ENCODE results near the gene UTY.

Gene UTY

DNA sequence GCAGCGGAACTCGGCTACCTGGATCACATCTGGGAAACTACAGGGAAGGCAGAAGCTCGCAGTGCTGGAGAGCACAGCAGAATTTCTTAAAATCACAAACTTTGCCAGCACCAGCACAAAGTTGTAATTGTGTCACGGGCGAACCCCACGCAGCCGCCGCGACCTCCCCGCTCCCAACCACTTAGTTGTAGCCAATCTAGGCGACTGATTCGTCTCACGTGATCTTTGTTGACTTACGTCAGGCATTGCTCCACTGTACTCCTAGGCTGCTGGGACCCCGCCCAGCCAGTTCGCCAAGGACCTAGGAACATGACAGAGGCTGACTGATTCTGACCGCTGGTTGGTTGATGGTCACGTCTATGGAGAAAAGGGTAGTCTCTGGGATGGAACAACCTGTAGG, at the start of gene UTY:
TSS of gene UTY (minus strand) at position 206 of the 400 bp plus-strand sequence. CDS start 368 bp downstream, outside the sequence.
- no peak for DNase-seq

DNA sequence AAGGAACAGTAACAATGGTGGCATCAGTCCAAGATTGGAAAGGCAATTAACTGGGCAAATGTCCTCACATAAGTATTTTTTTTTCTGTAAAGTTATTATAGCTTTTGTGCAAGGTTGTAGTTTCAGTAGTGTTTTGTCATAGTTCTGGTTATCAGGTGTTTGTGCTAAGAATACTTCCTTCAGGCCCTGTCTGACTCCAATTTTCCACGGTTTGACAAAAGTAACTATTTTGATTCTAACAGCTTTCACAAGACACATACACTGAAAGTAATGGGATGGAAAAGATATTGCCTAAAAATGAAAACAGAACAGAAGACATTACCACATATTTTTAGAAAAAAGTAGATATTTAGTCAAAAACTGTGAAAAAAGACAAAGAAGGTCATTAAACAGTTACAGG, 40.6 kb upstream of the UTY start:
- DNase-seq: no peak

DNA sequence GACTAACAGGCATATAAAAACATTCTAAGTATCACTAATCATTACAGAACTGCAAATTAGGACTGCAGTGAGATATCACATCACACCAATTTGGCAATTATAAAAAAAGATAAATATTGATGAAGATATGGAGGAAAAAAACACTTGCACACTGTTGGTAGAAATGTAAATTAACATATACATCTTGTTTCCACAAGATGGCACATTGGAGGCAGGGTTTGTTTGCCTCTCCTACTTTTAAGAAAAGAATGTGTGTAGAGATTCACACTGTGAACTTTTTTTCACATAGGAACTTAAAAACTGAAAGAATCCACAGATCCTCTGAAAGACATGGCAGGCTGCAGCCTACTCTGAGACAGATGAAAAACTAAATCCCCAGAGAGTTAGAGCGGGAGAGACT, 21.4 kb upstream of the UTY start:
- no peak for DNase-seq

DNA sequence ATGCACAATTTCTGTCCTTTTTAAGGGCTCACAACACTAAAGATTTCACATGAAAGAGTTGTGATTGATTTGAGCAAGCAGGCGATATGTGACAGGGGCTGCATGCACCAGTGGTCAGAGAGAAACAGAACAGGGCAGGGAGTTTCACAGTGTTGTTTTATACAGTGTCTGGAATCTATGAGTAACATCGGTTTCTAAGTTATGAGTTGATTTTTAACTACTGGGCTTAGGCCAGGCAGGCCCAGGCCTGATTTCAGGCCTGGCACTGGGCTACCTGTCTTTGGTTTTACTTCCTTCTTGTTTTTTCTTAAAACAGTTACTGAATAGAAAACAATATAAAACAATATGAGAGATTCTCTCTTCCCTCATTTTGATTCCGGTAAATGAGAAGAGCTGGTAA, 13.9 kb upstream of the UTY start:
- DNase-seq: no peak

DNA sequence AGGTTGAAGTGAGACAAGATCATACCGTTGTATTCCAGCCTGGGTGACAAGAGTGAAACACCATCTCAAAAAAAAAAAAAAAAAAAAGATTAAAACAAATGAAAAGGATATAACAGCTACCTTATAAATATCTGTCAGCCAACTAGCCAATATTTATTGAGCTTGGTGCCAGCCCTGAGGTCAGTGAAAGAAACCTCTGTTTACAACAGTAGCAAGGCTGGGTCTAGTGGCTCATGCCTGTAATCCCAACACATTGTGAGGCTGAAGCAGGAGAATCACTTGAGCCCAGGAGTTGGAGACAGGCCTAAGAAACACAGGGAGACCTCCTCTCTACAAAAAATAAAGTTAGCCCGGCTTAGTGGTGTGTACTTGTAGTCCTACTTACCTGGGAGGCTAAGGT, 12.6 kb upstream of the UTY start:
- DNase-seq: no peak

DNA sequence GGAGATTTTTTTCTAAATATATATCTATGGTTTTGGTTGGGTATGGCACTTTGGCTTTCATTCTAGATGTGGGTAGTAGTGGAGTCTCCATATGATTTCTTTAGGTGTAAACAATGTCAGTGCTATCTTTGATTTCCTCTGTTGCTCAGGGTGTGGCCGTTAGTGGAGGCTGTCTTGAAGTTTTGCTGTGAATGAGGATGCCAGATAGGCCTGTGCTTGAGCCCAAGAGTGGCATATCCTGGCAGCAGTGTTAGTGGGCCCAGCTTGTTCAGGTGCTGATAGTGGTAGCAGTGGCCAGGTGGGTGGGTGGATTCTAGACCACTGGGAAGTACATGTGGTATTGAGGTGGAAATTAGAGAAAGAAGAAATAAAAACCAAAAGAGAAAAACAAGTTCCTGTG, 8.9 kb upstream of the UTY start:
- no peak for DNase-seq

DNA sequence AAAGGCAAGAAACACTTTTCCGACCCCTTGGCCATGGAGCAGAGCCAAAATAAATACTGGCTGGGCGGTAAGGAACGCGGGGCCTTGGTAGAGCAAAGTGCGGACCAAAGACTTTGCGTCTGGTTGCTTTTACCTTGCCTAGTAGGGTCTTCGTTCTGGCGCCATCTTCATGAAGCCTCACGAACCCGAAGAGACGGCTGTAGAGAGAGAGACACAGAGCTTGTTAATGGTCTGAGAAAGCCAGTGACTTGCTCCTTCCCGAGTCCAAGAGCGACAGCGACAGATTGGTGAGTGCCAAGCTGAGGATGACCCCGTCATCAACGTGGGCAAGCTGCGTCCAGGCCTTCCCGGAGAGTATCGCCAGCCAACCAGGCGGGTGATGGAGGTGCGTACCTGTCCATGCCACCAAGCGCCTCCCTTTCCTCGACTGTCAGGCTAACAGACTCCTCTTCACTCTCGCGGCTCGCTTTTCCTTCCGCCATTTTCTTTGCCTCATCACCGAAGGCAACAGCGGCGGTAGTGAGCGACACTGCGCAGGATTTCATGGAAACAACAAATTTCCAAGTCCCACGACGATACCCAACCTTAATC, 617 bp downstream of the UTY start:
- no peak for DNase-seq

DNA sequence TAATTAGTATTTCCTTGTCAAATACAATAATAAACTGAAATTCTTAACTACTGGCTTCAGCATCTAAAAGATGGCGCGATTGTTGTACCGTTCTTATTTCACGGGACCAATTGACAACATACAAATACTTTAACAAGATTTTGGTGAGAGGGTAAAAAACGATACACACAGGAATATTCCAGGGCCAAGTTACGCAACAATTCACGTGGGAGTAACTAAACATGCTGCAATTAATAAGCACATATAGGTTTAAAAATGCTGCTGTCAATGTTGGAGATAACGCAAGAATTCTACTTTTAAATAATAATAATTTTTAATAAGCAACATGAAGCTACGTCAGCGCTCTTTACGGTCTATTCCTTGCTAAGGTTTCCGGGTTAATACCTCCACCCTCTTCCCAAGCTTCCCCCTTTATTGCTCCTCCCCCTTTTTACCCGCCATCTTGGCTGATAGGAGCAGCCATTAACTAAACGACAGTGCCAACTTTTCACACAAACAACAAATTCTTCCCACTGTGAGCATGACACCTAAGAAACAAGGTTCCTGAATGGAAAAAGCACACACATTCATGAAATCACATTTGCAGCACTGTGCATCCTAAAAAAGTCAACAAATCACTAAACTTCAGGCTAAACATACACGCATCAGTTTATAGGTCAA, 1.6 kb downstream of the UTY start:
- DNase-seq: no peak

DNA sequence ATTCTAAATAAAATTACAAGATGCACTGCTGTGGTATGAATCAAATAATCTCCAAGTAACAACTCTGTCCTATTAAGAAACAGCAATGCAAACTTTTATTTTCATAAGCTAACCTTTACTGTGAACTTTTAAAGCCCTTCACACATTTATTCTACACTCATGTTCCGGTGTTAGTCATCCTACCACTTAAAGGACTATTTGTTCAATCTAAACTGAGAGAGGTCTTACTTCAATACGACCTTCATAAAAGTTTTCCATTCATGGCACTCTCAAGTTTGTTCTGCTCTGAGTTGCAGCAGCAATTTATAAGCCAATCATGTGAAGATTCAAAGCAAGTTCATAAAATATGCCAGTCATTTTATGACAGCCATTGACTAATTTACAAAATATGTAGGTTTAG, 4.8 kb downstream of the UTY start:
- no peak for DNase-seq

DNA sequence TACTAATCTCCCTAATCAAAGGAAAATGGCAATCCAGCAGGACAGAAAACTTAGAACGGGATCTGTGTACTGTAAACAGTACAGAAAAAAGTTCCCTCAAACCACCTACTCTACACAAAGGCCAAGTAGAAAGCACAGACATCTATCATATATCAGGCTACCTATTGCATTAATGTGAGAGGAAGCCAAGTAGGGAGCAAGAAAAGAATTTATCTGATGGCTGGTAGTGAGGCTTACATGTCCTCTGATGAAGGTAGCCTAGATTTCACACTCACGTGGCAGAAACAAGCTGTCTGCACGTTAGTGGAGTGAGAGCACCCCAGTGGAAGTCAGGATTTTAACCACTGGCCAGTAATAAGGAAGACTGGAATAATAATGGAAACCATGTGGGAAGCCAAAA, 28.3 kb downstream of the UTY start:
- DNase-seq: no peak

DNA sequence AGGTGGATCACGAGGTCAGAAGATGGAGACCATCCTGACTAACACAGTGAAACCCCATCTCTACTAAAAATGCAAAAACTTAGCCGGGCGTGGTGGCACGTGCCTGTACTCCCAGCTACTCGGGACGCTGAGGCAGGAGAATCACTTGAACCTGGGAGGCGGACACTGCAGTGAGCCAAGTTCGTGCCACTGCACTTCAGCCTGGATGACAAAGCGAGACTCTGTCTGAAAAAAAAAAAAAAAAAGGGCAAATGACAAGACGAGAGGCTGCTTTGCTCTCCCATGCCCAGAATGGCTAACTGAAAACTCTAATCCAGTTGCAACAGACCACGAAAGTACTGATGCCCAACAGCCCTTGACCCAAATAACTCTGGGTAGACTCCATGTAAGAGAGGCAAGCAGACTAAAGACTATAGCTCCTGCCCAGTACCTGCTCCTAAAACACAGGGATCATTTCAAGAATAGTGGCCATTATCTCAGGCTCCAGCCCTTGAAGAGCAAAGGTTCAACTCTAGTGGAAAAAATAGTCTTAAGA, 29.2 kb downstream of the UTY start:
- no peak for DNase-seq

DNA sequence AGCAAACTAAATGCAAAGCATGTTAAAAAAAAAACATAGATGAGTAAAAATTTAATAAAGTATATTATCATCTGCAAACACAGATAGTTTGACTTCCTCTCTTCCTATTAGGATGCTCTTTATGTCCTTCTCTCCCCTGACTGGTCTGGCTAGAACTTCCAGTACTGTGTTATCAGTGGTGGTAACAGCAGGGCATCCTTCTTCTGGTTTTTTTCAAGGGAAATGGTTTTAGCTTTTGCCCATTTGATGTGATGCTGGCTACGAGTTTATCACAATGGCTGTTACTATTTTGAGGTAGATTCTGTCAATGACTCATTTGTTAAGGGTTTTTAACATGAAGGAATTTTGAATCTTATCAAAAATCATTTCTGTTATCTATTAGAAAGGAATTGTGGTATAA, 34.3 kb downstream of the UTY start:
- DNase-seq: no peak

DNA sequence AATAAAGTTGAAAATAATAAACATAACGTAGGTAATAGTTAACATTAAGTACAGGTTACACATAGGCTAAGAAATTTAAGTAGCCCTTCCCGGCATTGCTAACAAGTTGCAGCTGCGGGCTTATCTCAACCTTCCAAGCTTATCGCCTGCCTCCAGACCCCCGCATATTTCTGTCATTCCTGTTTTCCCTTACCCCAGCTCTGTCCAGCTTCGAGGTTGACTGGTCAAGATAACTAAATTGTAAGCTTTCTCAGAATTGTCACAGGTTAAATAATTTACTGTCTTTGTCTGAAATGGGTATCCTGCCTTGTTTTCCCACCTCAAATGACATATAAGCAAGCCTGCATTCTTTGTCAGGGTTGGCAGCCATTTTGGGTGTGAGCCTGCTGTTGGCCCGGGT, 36.7 kb downstream of the UTY start:
- DNase-seq: no peak

DNA sequence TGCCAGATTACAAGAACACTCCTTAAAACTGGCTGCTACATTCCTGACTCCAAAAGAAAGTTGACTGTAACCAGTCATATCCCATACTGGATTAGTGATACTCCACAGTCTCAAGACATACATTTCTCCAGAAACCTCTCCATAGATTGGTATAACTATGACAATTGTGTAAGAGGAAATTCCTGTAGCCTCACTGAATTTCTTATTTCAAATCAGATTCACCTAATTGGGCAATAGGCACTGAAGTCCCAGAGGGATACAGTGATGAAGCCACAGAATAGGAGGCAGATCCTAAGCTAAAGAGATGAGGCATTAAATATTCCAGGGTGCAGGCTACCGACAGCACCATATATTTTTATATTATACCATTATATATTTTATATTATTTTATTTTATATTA, 39.0 kb downstream of the UTY start:
- no peak for DNase-seq

DNA sequence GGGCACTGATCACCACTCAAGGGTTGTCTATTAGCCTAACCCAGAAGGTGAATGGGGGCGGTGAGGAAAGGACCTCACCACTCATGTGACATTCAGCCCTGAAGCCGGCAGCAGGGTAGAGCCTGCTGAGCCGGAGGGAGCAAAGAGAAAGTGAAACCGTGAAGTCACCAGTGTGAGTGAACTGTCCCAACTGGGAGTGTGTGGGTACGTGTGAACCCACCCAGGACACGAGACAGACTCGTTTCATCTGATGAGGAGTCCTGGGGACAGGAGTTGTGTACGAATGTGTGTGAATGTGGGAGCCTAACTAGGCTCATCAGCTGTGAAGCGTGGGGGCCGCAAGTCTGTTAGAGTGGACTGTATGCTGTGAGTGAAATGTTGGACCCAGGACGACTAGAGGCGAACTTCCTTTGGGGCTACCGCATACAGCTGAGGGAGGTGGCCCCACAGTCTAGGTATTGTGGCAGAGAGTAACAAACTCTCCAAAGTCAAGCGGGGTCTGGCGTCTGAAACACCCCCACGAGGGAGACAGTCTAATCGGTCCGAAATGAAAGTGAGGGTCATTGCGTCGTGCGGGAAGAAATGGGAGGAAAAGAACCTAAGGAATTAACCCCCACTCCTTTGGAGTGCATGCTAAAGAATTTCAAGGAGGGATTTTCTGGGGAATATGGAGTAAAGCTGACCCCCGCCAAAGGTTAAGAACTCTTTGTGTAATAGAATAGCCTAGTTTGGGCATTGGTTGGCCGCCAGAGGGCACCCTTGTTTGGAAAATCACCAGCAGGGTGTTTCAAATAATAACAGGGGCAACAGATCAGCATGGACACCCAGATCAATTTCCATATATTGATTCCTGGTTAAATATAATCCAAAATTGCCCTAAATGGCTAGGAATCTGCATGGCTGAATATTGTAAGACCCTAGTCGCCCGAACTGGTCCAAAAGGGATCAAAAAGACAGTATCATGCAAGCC, 43.6 kb downstream of the UTY start:
- DNase-seq: no peak

DNA sequence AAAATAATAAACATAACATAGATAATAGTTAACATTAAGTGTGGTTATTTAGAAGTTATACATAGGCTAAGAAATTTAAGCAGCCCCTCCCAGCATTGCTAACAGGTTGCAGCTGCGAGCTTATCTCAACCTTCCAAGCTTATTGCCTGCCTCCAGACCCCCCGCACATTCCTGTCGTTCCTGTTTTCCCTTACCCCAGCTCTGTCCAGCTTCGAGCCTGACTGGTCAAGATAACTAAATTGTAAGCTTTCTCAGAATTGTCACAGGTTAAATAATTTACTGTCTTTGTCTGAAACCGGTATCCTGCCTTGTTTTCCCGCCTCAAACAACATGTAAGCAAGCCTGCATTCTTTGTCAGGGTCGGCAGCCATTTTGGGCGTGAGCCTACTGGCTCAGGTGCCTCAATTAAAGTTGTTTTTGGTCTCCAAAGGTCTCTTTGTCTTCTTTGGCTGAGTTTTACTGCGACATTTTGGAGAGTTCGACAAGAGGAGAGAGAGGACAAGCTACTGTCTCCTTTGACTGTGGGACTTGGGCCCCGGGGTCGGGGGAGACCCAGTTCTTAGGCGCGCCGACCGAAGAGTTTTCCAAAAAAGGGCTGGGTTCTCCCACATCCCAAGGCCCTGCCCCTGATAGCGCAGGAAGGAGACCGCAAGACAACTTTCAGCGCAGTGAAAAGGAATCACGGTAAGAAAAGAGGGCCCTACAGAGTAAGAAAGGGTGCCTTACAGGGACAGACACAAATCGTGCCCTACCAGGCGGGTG, 44.4 kb downstream of the UTY start:
- DNase-seq: no peak

DNA sequence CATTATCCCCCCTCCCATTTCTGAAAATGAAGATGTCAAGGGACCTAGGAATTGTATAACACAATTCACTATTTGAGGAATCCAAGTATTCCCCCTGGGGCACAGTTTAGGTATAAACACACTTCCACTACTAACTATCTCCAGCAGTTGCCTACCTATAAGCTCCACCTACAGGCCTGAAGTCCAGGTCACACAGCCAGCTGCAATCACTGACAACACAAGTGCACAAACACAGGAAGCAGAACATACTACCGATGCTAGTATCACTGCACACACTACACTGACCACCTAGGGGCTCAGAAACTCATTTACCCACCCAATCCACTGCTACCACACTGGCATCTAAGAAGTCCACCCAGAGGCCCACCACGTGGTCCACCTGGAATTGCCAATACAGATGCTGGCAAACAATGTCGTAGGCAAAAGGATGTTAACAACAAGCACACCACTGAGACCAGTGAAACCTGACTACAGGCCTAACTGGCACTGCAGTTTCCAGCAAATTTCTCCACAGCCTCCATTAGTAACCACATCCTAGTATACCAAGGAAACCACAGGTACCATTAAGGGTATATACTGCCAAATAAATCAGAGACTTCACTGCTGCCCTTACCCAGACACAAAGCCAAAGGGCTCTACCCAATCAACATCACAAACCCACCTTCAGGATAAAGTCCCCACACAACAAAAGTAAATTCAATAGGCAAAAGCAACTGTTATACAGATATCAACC, 47.4 kb downstream of the UTY start:
- DNase-seq: no peak

DNA sequence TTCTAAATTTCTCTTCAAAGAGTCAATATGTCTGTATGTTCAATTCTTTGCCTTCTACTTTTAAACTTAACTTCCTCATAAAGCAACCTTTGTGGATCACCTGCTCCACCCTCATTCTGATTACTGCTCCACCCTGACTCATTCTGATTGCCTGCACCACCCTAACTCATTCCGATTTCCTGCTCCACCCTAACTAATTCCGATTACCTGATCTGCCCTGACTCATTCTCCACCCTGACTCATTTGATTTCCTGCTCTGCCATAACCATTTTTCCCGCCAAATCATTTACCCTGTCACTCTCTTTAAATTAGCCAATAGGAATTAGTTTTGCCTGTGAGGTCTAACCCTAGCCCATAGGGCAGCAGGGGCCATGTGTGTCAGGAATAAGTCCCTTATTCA, 50.3 kb downstream of the UTY start:
- no peak for DNase-seq

DNA sequence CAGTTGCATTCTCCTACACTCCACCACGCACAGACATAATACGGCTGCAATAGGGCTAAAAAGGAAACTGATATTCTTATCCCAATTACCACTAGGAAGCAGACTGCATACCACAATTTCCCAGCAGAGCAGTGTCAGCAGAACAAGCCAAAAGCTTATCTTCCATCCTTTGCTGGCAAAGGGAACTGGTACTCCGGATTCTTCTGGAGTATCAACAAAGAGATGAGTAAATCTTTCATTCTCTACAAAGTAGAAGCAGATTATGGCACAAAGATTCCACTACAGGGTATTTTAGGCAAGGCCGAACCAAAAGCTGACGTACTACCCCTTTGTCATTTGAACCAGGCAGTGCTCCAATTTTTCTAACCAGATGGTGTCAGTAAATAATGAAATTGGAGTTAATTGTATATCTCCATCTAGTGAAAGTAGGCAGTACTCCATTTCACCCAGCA, 56.5 kb downstream of the UTY start:
- no peak for DNase-seq

DNA sequence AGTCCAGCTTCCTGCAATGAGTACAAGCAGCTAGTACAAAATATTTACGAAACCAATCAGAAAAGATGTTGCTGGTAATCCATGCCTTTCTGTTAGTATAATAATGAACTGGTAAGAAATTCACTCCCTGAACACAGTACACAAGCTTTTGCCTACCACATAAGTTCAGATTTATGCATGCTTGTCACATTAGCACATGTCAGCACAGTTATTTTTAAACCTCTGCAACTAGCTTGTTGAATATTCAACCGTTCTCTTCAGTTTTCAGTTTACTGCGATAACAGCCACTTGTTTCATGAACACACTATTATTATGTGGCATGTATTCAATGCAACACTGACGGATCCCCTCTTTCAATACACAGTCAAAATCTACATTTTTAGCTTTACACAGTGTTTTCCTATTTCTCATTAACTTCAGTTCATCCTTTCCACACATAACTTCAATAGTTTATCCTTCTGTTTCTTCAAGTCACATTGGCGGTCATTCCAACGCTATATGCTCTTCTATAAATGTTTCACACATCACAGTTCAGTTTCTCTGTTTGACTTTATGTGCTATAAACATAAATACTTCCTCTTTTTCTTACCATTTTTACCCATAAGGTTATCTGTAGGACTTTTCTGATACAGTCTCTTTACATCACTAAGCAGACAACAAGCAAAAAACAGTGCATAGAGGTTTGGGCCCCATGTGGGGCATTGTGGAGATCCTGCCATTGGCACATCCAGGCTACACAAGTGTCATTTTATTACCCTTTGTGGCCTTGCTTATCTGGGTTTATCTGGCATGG, 62.8 kb downstream of the UTY start:
- no peak for DNase-seq

DNA sequence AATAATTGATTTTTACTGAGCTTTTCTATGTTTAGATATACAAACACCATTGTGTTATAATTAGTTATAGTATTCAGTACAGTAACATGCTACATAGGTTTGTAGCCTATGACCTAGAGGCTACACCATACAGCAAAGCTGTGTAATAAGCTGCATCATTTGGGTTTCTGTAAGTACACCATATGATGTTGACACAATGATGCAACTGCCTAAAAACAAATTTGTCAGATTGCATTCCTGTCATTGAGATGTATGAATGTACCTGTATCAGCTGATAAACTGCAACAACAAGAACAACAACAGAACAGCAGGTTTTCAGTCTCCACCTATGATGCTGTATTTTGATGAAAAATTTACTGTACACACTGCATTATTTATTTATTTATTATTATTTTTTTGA, 64.3 kb downstream of the UTY start:
- DNase-seq: no peak

Measured in NCI-H1048 (cell line).